ENCODE results near the gene CRELD2. TPM values are rescaled to one million over a fixed set of nuclear protein-coding genes. Genes with fewer than 3 reads are reported as not detected.

CRELD2 gene
- total RNA-seq, 1 donor from 2014 or later: 27.4 TPM

- ATAC-seq (no peak), DNase-seq (peak; percentile 49)
- intact Hi-C loops (cut with micrococcal nuclease): no loop called here
Observed at GRCh38 chr22:49972163-49973017, 54.0 kb downstream of the CRELD2 start.

DNA sequence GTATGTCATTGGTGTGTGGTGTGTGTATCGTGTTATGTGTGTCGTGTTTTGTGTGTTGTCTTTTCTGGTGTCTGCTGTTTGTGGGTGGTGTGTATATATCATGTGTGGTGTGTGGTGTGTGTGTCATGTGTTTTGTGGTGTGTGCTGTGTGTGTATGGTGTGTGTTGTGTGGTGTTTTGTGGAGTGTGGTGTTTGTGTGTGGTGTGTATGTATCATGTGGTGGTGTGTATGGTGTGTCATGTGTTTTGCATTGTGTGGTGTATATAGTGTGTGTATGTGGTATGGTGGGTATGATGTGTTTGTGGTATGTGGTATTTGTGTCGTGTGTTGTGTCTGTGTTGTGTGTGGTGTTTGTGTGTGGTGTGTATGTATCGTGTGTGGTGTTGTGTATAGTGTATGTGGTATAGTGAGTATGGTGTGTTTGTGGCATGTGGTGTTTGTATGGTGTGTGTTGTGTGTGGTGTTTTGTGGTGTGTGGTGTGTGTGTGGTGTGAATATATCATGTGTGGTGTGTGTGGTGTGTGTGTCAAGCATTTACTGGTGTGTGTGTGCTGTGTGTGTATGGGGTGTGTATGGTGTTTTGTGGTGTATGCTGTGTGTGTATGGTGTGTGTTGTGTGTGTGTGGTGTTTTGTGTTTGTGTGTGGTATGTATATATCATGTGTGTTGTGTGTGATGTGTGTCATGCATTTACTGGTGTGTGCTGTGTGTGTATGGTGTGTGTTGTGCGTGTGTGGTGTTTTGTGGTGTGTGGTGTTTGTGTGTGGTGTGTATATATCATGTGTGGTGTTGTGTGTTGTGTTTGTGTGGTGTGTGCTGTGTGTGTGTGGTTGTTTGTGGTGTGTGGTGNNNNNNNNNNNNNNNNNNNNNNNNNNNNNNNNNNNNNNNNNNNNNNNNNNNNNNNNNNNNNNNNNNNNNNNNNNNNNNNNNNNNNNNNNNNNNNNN is 54.9 kb downstream of the CRELD2 start:
- ATAC-seq (no peak), DNase-seq (no peak)
- intact Hi-C loops (cut with micrococcal nuclease): no loop called here

DNA sequence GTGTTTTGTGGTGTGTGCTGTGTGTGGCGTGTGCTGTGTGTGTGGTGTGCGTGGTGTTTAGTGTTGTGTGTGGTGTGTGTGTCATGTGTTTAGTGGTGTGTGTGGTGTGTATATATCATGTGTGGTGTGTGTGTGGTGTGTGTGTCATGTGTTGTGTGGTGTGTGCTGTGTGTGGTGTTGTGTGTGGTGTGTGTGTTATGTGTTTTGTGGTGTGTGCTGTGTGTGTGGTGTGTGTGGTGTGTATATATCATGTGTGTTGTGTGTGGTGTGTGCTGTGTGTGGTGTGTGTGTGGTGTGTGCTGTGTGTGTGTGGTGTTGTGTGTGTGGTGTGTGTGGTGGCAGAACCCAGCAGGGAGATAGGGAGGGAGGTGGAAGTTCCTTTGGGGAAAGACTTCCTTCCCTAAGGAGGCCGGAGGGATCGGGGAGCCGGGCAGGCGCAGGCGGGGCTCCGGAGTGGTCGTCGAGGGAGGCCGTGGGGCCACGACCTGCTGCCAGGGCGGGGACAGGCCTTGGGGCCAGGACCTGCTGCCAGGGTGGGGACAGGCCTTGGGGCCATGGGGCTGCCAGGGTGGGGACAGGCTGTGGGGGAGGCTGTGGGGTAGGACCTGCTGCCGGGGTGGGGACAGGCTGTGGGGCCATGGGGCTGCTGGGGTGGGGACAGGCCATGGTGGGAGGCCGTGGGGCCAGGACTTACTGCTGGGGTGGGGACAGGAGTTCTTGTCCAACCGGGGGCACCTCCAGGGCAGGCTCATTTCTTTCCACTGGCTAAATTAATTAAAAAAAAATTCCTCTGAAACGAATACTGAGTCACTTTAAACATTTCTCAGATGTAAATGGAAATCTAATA is 57.3 kb downstream of the CRELD2 start:
- peak; percentile 24 for DNase-seq
- intact Hi-C loops (cut with micrococcal nuclease): no loop called here

GRCh38 chr22:49976439-49977175 is 58.2 kb downstream of the CRELD2 start:
- DNase-seq: no peak
- ATAC-seq: no peak
- intact Hi-C loops (cut with micrococcal nuclease): no loop called here

More for the DNA sequence above, 57.3 kb downstream of the CRELD2 start:
- ATAC-seq: no peak

Small RNA genes lying within 50 kb of the gene (microRNA-seq; reads per million reads assigned to microRNA genes)
- not detected for gene MIR6821 (ENCODE audit: borderline number of aligned reads)

Other genes with a start within 250 kb of the CRELD2 start
- 18.7 TPM for gene BRD1, start 90.8 kb upstream of the CRELD2 start, total RNA-seq
- gene ZBED4, start 64.8 kb upstream of the CRELD2 start, total RNA-seq: 4.6 TPM
- 16.2 TPM for gene ALG12, start 196 bp upstream of the CRELD2 start, total RNA-seq
- gene PIM3, start 42.1 kb downstream of the CRELD2 start, total RNA-seq: 65.1 TPM
- gene IL17REL, start 94.1 kb downstream of the CRELD2 start, total RNA-seq: not detected
- not detected for gene TTLL8, start 139.7 kb downstream of the CRELD2 start, total RNA-seq
- 0.10 TPM for gene MLC1, start 166.8 kb downstream of the CRELD2 start, total RNA-seq
- gene MOV10L1, start 171.4 kb downstream of the CRELD2 start, total RNA-seq: 0.22 TPM